Measurements from ENCODE around the gene CTNNA2. TPM values are rescaled to one million over a fixed set of nuclear protein-coding genes. Genes with fewer than 3 reads are reported as not detected.

Gene CTNNA2
- total and polyA plus RNA-seq, 12 donors = 0.12 to 5.0 (median 1.4) TPM; not detected in 1

- no peaks in the 10 kb centered on the region for H3K9me3 ChIP-seq (replicated peaks in 1 of 3)
- no peaks in the 10 kb centered on the region for H3K4me1 ChIP-seq (replicated peaks in 1 of 2)
- TF ChIP-seq CTCF (IDR thresholded peaks at IDR 0.05) (no peak), POLR2A (IDR thresholded peaks at IDR 0.05) (no peak)
- H3K27ac ChIP-seq = no peak overlapping the region
- 62 to 74% (median 64%) methylated on average over 5 of the region's 5 CpGs for WGBS, 4 donors
- intact Hi-C loops (cut with DNase I) = no loop called here
- no peak overlapping the region for H3K4me3 ChIP-seq
- DNase-seq = no peak
- no peaks in the 10 kb centered on the region for H3K36me3 ChIP-seq (replicated peaks in 1 of 2)
- H3K27me3 ChIP-seq = no peaks in the 10 kb centered on the region
Observed at GRCh38 chr2:80258793-80259192, 745.9 kb downstream of the CTNNA2 start.

- Histone ChIP-seq H3K27me3 (no peaks in the 10 kb centered on the region), H3K4me3 (no peak overlapping the region), H3K27ac (no peak overlapping the region), H3K9me3 (replicated peaks in 1 of 3) (no peaks in the 10 kb centered on the region), H3K36me3 (replicated peaks in 1 of 2) (no peaks in the 10 kb centered on the region), H3K4me1 (replicated peaks in 1 of 2) (no peaks in the 10 kb centered on the region)
- intact Hi-C loops (cut with DNase I) = no loop called here
- WGBS, 4 donors = 39 to 52% (median 48%) methylated on average over 3 of the region's 3 CpGs
- DNase-seq = no peak
- TF ChIP-seq POLR2A (IDR thresholded peaks at IDR 0.05) (no peak), CTCF (IDR thresholded peaks at IDR 0.05) (no peak)
Observed at GRCh38 chr2:80259292-80259691, 746.4 kb downstream of the CTNNA2 start.

- intact Hi-C loops (cut with DNase I) = no loop called here
- no peaks in the 10 kb centered on the region for H3K9me3 ChIP-seq (replicated peaks in 1 of 3)
- H3K36me3 ChIP-seq (replicated peaks in 1 of 2) = no peaks in the 10 kb centered on the region
- no peak for DNase-seq
- WGBS, 4 donors = 68 to 80% (median 74%) methylated on average over 5 to 6 of the region's 6 CpGs
- H3K4me3 ChIP-seq = no peak overlapping the region
- no peaks in the 10 kb centered on the region for H3K4me1 ChIP-seq (replicated peaks in 1 of 2)
- H3K27me3 ChIP-seq = no peaks in the 10 kb centered on the region
- no peak for TF ChIP-seq POLR2A (IDR thresholded peaks at IDR 0.05)
- no peak for TF ChIP-seq CTCF (IDR thresholded peaks at IDR 0.05)
- H3K27ac ChIP-seq = no peak overlapping the region
Observed at GRCh38 chr2:80266231-80266630, 753.4 kb downstream of the CTNNA2 start.

GRCh38 chr2:80269806-80270205, 757.0 kb downstream of the CTNNA2 start:
- Histone ChIP-seq H3K27ac (no peak overlapping the region), H3K27me3 (no peaks in the 10 kb centered on the region), H3K4me1 (replicated peaks in 1 of 2) (no peaks in the 10 kb centered on the region), H3K9me3 (replicated peaks in 1 of 3) (no peaks in the 10 kb centered on the region), H3K36me3 (replicated peaks in 1 of 2) (no peaks in the 10 kb centered on the region), H3K4me3 (no peak overlapping the region)
- WGBS, 4 donors = 73 to 77% (median 76%) methylated on average over 5 of the region's 5 CpGs
- no peak for DNase-seq
- TF ChIP-seq CTCF (IDR thresholded peaks at IDR 0.05) (no peak), POLR2A (IDR thresholded peaks at IDR 0.05) (no peak)
- intact Hi-C loops (cut with DNase I) = no loop called here
